Hippocampal formation (tissue), 2 donors: Measurements from ENCODE around the gene PMVK.

Experiments used
- DNase-seq, 2 donors: peaks; one replicate each; lab custom pipeline; 2025; lab: John Stamatoyannopoulos, UW

The PMVK gene

DNA sequence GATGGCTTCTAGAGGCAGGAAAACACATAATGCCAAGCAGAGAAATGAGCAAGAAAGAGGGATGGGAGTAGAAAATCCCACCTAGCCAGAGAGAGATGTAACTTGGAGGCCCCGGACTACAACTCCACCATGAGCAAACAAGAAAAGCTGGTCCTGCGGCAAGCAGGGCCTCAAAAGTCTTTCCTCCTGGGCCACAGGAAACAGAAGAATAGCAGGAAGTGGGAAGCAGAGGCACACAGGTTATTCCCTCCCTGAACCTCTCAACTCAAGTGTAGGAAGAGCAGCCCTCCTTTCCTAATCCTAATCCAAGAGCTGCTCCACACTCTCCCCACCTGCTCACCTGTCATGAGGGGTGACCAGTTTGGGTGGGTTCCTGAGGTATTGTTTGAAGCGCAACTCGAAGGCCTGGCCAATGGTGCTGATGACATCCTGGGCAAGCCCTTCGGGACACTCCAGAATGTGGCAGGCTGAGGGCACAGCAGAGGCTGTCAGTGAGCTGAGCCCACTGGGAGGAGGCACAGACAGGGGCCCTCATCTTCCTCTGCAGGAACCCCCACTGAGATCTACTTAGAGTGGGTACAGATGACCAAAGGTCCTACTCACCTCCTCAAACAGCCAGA lies 30.9 kb upstream of the PMVK start:
- DNase-seq: no peak

DNA sequence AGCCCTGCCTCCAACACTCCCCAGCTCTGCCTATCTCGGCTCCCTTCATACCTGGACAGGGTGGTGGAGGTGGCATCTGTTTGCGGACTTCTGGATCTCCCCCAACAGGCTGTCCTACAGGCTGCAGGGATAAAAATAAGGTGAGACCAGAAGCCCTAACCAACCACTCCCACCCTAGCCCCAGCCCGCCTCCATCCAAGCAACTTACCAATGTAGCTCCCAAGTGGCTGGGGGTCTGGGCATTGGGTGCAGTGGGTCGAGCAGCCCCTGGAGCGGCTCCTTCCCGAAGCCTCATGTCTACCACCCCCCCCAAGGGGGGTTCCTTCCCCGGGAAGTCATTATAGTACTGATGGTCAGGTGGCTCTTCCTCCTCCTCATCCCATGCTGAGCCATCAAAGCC lies 29.6 kb upstream of the PMVK start:
- no peak for DNase-seq

DNA sequence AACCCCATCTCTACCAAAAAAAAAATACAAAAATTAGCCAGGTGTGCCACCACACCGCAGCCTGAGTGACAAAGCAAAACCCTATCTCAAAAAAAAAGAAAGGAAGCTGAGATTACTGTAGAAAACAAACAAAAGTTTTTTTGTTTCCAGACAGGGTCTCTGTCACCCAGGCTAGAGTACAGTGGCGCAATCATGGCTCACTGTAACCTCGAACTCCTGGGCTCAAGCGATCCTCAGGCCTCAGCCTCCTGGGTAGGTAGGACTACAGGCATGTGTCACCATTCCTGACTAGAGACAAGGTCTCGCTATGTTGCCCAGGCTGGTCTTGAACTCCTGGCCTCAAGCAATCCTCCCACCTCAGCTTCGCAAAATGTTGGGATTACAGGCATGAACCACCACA lies 27.8 kb upstream of the PMVK start:
- DNase-seq: no peak

DNA sequence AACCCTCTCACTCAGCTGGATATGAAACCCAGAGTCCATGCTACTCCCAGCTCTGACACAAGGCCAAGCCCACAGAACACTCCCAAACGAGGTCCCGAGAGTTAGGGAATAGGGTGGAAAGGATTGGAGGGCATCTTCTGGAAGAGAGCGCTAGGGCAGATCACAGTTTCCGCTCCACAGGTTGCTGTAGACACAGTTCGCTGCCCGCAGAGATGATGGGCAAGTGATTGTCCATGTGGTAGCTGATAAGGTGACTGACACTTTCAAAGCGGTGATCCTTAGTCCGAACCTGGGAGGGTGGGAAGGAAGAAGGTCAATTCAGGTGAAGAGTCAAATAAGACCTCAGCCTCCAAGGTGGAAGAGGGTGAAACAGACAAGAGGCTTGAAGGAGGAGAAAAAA lies 27.1 kb upstream of the PMVK start:
- no peak for DNase-seq

DNA sequence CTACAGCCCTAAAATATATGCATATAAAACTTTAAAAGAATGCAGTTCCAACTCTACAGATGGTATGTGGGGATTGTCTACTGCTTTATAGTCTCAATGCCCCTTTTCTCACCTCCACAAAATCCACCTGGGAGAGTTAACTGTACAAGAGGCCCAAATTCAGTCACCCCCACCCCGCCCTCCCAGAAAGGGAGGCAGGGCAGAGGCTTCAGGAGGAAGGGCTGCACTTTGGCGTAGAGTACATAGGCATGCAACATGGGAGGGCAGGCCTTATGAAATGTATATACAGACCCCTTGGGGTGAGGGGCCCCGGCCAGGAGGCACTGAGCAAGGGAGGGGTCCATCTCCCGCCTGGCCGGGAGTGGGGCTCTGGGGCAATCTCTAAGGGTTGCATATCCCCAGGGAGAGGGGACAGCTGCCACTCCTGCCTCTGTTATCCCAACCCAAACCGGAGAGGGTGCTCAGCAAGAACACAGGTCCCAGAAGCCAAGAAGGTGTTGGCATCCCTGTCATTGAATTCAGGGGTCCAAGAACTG lies 26.3 kb upstream of the PMVK start:
- DNase-seq: no peak

DNA sequence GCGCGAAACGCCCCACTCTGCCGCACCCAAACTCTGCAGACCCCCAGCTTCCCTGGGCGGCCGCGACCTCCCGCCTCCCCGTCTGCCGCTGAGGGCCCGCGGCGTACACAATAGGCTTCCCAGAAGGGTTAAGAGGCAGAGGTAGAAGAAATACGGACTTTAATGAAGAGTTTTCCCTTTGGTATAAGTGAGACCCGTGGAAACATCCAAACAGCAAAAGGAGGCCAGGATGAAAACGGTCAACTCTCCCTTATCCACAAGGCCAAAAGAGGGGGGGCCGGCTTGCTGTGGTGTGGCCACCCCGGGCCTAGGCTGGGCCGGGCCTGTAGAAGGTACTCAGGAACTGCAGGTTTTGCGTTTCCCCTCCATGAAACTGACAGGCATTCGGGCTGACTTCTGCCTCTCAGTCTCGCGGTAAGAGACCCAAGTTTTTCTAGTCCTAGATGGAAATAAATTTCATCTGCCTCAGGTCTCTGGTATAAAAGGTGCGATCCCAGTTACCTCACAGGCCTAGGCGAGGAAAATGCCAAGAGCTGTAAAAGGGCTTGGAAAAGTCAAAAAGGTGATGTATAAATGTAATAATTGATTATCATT lies 25.7 kb upstream of the PMVK start:
- DNase-seq: no peak

DNA sequence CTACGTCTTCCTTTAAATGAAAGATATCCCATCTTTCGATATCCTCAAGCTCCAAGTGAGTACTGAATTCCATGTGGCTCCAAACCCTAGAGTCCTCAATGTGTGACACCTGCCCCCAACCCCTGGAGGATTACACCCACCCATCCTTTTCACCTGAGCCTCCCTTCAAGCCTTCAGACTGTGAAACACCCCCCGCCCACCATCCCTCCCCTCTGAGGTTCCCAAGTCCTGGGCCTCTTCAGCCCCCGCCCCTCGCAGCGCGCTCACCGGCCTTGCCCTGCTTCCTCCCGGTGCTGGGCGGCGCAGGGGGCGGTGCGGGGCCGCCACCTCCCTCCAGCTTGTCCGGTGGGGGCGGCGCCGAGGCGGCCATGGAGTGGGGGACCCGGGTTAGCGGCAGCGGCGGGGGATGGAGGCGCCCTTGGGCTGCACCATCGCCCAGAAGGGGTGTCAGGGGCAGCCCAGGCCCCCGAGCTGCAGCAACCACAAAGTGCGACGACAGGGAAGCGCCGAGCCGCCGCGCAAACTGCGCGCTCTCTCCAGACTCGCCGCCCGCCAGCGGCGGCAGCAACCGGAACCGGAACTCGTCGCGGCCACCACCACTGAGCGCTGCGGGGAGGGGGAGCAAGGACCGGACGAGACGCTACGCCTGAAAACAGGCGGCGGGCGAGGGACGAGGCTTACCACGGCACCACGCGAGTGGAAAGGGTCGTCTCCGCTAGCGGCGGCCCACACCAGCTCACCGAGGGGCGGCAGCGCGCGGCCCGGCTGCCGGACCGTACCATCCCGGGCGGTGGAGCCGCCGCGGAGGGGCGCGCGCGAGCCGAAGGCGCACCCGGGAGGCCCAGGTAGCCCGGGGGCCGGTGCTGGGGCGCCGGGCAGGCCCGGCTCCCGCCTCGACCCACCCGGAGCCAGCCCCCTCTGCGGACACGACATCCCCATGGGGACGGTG lies 25.0 kb upstream of the PMVK start, which contains the start of gene PYGO2:
TSS of gene PYGO2 (minus strand) at position 576 of the 949 bp plus-strand sequence. CDS start at position 370, 206 bp downstream.
- DNase-seq: peak; percentile 71 to 74

DNA sequence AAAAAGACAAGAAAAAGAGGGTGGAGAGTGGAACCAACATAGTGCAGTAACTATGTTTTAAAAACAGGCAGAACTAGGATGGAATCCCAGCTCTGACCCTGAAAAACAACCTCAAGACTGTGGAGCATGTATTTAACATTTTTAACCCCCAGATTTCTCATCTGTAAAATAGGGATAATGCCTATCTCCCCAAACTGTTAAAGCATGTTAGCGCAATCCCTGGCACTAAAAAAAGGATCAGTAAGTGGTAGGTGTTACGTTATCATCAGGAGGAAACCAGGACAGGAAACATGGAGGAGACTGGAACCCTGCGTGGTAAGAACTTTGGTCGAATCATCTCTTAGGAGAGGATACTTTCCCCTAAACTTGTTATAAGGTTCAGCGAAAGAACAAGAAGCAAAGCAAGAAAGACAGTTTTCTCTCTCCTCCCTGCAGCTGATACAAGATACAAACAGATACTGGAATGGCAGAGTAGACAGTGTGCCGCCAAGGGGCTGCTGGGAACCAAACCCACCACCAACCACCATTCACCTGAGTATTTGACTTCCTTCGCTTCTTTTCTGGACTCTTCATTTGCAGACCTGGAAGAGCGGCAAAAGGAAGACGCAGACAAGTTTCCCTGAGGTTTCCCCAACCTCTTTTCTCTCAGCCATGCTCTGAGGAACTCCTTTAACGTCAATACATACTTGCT lies 24.1 kb upstream of the PMVK start:
- DNase-seq: no peak

DNA sequence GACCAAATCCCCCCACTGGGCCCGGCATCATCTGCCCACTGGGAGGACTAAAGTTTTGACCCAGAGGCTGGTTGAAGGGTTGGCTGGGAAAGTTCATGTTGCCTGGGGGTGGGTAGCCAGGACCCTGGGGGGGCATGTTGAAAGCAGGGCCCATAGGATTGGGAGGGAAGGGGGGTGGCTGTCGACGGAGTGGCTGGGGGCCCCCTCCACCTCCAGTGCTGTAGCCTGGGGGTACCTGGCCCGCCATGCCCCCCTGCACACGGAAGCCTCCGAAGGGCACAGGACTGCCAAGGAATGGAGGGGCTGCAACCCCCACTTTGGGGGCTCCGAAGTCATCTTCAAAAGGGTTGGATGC lies 22.9 kb upstream of the PMVK start:
- no peak for DNase-seq

DNA sequence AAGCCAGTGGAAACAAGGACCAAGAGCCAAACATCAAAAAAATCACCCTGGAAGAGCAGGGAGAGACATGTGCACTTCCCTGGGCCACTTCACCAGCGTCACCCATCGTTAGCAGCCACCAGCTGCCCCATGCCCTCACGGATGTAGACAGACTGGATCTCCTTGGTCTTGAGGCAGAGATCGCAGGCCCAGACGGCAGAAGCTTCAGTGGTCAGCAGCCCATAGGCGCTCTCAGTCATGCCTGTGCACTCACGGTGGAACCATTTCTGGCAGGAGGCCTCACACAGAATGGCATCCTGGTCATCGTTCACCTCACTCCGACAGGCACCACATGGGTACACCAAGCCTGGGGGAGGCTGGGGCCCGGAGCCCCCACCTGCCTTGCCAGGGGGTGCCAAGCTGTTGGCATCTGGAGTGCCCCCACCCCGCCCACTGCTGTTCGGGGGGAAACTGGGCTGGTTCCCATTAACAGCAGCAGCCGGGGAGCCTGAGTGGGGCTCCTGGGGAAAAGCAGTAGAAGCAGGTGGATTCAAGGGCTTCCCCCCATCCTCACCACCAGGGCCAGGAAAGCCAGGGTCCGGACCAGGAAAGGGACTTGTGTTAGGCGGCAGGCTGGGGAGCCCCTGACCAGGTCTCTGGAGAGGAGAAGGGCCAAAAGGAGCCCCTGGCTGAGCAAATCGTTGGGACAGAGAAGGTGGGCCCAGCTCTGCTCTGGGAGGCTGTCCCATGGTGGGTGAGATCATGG lies 22.3 kb upstream of the PMVK start:
- DNase-seq: no peak

DNA sequence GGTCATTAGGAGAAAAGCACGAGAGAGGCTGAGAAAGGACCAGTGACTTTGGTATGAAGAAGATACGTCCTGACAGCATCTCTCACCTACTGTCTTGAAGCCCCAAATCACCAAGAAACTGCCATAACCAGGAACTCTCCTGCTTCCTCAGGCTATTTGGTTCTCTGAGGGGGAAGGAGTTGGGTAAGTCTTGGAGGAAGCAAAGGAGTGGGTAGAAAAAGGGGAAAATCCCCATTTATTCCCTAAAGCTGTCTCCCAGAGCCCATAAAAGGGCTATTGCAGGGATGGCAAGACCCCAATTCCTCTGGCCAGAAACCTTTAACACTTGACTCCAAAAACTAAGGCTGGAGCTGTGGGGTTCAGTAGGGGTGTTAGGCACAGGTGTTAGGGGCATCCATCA lies 21.5 kb upstream of the PMVK start:
- DNase-seq: no peak

DNA sequence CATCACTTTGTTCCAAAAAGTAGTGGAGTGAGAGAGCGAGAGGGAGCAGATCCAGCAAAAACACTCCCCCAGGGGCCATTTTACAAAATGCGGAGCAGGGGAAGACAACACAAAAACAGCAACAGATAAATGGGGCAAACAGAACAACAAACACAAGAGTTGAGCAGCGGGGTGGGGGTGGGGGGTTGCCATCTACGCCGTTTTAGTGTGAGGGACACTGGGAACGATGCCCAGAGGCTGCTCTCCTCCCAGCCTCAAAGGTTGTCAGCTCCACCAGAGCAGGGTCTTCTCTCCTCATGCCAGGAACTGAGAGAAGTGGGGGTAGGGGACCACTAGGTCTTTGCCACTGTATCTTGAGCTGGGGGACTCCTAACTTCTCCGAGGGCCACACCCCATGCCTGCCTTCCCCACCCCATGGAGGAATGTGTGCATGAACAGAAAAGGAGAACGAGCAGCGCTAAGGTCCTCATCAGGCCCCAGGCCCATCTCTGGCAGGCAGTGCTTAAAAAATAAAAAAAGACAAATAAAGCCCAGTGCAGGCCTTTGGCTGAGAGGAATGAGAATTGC lies 20.7 kb upstream of the PMVK start:
- no peak for DNase-seq

DNA sequence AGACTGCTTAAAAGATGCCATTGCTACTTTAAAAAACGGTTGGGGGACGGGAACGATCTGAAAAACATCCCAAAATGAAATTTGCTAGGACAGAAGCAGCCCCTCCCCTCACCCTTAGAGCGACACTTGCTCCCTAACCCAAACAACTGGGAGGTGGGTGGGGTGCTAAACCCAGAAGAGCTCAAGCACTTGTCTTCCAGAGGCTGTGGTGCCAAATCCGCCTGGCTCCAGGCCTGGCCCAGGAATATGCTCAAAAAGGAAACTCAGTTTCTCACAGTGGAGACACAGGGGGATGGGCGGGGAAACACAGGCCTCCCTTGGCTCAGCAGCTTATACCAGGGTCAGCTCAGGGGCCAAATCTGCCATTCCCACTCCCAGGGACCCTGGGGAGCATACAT lies 20.0 kb upstream of the PMVK start:
- peak; percentile 15 to 43 for DNase-seq

DNA sequence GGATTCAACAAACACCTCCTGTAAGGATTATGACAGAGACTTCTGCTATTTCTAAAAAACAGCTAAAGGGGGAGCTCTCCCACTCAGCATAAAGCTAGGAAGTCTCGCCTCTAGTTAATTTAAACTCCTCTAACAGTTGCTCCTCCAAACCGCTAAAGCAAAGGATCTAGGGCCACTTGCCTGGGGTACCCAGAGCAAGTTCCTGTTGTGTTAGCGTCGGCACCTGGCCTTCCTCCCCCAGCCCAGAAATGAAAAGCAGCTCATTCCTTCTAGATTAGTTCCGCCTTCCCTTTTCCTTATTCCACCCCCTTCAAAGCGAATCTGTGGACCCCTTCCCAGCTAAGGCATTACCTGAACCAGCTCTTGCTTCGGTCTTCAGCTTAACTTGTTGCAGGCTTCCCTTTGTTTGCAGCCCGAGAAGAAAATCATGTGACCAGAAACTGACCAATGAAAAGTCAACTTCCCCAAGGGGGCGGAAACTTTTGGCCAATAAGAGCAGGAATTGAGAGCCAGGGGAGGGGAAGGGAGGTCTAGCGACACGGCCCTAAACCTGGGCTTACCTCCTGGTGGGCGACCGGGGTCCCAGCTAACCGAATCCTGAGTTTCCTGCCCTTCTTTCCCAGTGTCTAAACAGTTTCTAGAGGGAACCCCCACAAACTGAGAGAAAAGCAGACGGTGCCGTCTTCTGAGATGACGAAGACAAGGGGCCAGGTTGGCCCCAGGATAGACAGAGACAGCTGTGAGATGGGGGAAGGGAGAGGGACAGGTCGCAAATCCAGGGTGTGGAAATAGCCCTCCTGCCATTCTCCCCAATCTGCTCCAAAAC lies 19.4 kb upstream of the PMVK start, which contains the start of gene PBXIP1:
TSS of gene PBXIP1 (minus strand) at position 382 of the 826 bp plus-strand sequence. CDS start 2,378 bp downstream, outside the sequence.
- peak; percentile 86 to 88 for DNase-seq

DNA sequence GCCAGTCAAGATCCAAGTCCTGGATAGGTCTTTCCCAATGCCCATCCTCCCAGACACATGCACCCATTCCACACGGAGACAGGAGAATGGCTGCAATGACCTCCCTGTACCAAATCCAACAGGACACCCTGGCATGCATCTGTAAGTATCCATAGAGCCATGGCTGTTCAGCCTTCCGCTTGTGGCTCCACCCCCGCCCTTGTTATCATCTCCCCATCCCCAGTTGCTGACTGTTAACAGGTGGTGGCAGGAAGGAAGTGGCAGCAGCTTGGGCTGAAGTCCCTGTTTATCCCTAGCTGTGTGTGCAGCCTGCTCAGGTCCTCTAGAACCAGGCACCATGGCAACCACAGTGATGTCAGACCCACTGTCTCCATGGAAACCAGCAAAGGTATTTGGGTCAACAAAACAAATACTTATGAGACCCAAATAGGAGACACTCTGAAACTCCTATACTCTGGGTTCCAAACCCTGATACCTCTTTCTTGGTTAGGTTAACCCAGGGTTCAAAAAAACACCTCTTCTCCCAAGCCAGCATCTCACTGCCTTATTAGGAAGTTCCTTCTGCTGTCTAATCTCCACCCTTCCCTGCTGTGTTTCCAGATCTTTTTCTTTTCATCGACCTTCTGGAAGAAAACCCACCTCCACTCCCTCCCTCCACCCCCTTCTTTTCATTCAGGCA lies 18.7 kb upstream of the PMVK start:
- DNase-seq: peak; percentile 24 to 59

DNA sequence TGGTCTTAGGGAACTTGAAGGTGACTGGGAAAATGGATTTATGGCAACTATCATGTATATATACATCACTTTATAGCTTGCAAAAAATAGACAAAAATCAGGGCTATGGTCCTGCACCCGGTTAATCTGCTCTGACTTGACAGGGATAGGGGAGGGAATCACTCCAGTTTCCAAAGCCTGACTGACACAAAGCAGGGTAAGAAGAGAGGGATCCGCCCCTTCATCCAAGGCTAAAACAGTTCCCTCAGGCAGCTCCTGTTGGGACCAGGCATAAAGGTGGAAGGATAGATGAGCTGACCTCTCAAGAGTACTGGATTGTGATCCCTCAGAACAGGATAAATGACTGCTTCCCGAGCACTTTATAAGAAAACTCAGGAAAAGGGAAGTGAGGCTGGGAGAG lies 18.0 kb upstream of the PMVK start:
- DNase-seq: no peak

DNA sequence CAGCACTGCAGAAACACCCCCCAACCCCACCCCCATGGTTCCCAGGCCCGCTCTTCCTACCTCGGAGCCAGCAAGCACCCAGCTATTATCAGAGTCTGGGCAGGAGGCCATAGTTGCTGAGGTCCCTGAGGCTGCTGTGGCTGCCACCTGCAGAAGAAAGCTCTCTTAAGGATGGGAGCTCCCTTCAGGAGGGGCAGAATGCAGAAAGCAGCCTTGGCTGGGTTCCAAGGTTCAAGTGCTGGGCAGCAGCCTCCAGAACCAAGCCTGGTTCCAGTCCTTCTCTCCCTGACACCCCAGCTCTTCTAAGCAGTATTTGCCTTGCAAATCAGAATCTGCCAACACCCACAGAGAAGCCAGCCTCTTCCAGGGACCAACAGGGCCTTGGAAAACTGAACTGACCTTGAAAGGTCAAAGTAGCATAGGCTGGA lies 17.1 kb upstream of the PMVK start:
- DNase-seq: no peak

DNA sequence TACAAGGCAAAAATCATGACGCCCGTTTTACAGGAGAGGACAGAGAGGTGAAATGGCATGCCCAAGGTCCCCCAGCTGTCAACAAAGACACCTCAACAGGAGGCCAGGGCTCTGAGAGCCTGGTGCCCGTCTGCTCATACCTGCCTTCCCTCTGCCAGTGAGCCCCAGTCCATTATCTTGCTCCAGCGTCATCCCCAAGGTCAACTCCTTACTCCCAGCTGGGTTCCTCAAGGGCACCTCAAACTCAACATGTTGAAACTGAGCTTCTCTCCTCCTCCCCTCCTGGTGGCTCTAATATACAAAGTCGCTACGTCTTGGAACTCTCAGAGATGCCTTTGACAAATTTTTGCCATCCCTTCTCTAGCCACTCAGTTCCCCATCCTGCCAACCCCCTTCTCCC lies 16.1 kb upstream of the PMVK start:
- no peak for DNase-seq

DNA sequence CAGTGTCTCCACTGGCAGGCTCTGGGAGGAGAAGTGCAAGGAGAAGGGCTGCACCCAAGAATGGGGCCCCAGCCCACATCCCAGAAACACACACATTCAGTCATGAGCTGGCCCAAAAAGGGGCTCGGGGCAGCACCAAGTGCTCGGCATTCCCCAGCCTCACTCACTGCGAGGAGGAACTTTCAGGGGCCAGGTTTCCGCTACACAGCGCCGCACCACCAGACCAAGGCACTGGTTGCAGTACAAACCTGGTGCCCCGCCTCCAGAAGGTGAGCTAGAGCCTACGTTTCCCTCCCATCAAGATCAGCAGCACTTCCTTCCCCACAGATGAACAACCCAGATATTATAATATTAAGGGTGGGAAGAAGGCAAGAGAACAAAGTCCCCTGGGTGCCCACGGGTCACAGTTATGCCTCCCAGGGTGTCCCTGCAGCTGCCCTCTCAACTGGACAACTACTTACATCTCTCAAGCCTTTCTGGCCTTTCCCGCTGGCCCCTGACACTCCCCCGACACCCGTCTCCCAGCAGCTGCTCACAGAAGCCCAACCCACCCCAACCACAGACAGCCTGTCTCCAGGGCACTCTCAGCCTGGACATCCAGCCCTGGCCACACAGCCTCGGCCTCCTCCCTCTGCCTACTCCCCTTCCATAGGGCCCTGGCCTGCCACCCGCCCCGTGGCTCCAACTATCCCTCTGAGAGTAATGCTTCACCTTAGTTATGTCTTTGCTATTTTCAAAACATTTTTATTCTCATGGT lies 15.6 kb upstream of the PMVK start:
- DNase-seq: no peak
